ENCODE results near the gene LINC01488. TPM values are rescaled to one million over a fixed set of nuclear protein-coding genes. Genes with fewer than 3 reads are reported as not detected.

LINC01488 gene
- total and polyA plus RNA-seq, 2 experiments from 2014 or later = not detected

DNA sequence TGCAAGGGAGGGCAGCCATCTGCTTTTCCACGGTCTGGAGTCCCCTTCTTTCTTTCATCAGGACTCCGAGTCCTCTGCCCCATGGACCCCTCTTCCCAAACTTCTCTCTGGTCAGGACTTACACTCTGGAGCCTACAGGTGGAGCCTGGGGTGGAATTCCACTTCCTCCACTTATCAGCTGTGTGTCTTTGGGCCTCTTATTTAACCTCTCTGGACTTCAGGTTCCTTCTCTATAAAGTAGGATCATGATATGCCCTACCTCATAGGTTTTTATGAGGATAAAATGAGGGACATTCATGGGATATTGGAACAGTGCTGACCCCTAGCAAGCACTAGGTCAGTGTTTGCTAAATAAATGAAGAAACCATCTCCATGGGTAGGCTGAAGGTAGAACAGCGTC, 1.7 kb downstream of the LINC01488 start:
- no peaks in the 10 kb centered on the region for H3K4me1 ChIP-seq (ENCODE audit: insufficient read depth)
- H3K27me3 Mint-ChIP-seq (ENCODE audit: insufficient read depth, low read depth, poor library complexity) = peaks cover 8% of the 10 kb centered on the region
- TF ChIP-seq, protein P1, sequence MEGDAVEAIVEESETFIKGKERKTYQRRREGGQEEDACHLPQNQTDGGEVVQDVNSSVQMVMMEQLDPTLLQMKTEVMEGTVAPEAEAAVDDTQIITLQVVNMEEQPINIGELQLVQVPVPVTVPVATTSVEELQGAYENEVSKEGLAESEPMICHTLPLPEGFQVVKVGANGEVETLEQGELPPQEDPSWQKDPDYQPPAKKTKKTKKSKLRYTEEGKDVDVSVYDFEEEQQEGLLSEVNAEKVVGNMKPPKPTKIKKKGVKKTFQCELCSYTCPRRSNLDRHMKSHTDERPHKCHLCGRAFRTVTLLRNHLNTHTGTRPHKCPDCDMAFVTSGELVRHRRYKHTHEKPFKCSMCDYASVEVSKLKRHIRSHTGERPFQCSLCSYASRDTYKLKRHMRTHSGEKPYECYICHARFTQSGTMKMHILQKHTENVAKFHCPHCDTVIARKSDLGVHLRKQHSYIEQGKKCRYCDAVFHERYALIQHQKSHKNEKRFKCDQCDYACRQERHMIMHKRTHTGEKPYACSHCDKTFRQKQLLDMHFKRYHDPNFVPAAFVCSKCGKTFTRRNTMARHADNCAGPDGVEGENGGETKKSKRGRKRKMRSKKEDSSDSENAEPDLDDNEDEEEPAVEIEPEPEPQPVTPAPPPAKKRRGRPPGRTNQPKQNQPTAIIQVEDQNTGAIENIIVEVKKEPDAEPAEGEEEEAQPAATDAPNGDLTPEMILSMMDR (conservative IDR thresholded peaks at IDR 0.05; ENCODE audit: low read depth in 2 of 2) = no peak
- no peak overlapping the region for H3K4me3 ChIP-seq
- peaks cover 13% of the 10 kb centered on the region for H3K4me1 Mint-ChIP-seq
- H3K4me3 Mint-ChIP-seq = no peak overlapping the region
- H3K27ac Mint-ChIP-seq = no peak overlapping the region
- 0 out of 2 replicates have a peak overlapping the region, but pooled peaks have one; percentile 38 for H2AFZ ChIP-seq
- H3K27ac ChIP-seq (ENCODE audit: low read depth) = no peak overlapping the region
- no peaks in the 10 kb centered on the region for H3K9me2 ChIP-seq (ENCODE audit: insufficient read depth)
- H3K36me3 ChIP-seq (ENCODE audit: insufficient read depth) = no peaks in the 10 kb centered on the region
- H3K27me3 ChIP-seq (ENCODE audit: insufficient read depth) = no peaks in the 10 kb centered on the region
- DNase-seq (ENCODE audit: low spot score) (no peak), ATAC-seq (no peak)
- H3K36me3 Mint-ChIP-seq (ENCODE audit: low read depth) = no peaks in the 10 kb centered on the region
- no peak overlapping the region for H3K4me2 ChIP-seq
- H3K79me2 ChIP-seq (replicated peaks; ENCODE audit: insufficient read depth) = no peaks in the 10 kb centered on the region
- no peaks in the 10 kb centered on the region for H3F3A ChIP-seq (replicated peaks; ENCODE audit: low read depth)
- H4K20me1 ChIP-seq (replicated peaks; ENCODE audit: insufficient read depth) = no peaks in the 10 kb centered on the region
- H3K9me3 Mint-ChIP-seq = no peaks in the 10 kb centered on the region; the same call in 2 of the 3 replicates

DNA sequence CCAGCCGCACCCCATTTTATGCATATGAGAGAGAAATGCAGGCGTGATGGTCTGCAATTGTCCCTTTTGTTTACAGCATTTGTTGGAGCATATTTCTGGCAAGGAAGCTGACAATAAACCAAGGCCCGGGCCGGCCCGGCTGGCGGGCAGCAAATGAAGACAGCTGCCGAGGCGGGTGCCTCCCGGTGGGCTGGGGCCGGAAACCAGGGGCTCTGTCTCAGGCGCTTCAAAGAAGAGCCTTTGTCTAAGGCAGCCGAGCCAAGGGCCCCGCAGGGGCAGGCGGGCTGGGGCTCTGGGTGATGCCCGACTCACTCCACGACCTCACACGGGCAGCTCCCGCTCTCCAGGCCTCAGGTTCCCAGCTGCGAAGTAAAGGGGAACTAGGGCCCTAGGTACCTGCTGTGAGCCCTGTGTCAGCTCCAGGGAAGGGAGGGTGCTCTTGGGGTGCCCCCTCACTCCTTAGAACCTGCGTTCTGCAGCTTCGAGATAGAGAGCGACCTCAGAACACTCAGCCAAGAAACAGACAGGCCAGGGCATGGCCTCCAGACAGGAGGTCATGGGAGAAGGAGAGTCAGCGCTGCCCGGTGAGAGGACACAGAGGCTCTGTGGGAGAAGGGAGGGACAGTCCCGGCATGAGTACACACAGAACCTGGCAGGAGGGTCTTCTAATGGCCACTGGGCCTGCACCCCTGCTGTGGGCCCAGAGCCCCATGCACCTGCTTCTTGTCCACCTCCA, 2.4 kb downstream of the LINC01488 start:
- H3K4me3 ChIP-seq = no peak overlapping the region
- Mint-ChIP-seq H3K27me3 (ENCODE audit: insufficient read depth, low read depth, poor library complexity) (peaks cover 8% of the 10 kb centered on the region), H3K9me3 (no peaks in the 10 kb centered on the region; the same call in 2 of the 3 replicates), H3K36me3 (ENCODE audit: low read depth) (no peaks in the 10 kb centered on the region), H3K27ac (no peak overlapping the region), H3K4me1 (peaks cover 13% of the 10 kb centered on the region), H3K4me3 (no peak overlapping the region)
- no peaks in the 10 kb centered on the region for H3K36me3 ChIP-seq (ENCODE audit: insufficient read depth)
- H3F3A ChIP-seq (replicated peaks; ENCODE audit: low read depth) = no peaks in the 10 kb centered on the region
- no peaks in the 10 kb centered on the region for H3K27me3 ChIP-seq (ENCODE audit: insufficient read depth)
- H3K9me2 ChIP-seq (ENCODE audit: insufficient read depth) = no peaks in the 10 kb centered on the region
- H3K79me2 ChIP-seq (replicated peaks; ENCODE audit: insufficient read depth) = no peaks in the 10 kb centered on the region
- H3K4me2 ChIP-seq = no peak overlapping the region
- H2AFZ ChIP-seq = 0 out of 2 replicates have a peak overlapping the region, but pooled peaks have one; percentile 38
- H3K4me1 ChIP-seq (ENCODE audit: insufficient read depth) = no peaks in the 10 kb centered on the region
- ATAC-seq (peak; percentile 50), DNase-seq (ENCODE audit: low spot score) (peak; percentile 38)
- TF ChIP-seq NANOG (IDR thresholded peaks at IDR 0.05; ENCODE audit: borderline replicate concordance) (no peak), EZH2phosphoT487 (IDR thresholded peaks at IDR 0.05; ENCODE audit: unreplicated experiment) (no peak), STAT1 (IDR thresholded peaks at IDR 0.05; ENCODE audit: unreplicated experiment) (no peak), ZNF114 (CRISPR knock-in tag; IDR thresholded peaks at IDR 0.05) (no peak), JUNB (IDR thresholded peaks at IDR 0.05; ENCODE audit: unreplicated experiment) (no peak), POLR2AphosphoS5 (IDR thresholded peaks at IDR 0.05; ENCODE audit: low read depth) (no peak), EZH2 (IDR thresholded peaks at IDR 0.05; ENCODE audit: low read depth, unreplicated experiment) (no peak)
- TF ChIP-seq, protein P1 (conservative IDR thresholded peaks at IDR 0.05; ENCODE audit: low read depth in 2 of 2) = no peak
- TF ChIP-seq, protein P2, sequence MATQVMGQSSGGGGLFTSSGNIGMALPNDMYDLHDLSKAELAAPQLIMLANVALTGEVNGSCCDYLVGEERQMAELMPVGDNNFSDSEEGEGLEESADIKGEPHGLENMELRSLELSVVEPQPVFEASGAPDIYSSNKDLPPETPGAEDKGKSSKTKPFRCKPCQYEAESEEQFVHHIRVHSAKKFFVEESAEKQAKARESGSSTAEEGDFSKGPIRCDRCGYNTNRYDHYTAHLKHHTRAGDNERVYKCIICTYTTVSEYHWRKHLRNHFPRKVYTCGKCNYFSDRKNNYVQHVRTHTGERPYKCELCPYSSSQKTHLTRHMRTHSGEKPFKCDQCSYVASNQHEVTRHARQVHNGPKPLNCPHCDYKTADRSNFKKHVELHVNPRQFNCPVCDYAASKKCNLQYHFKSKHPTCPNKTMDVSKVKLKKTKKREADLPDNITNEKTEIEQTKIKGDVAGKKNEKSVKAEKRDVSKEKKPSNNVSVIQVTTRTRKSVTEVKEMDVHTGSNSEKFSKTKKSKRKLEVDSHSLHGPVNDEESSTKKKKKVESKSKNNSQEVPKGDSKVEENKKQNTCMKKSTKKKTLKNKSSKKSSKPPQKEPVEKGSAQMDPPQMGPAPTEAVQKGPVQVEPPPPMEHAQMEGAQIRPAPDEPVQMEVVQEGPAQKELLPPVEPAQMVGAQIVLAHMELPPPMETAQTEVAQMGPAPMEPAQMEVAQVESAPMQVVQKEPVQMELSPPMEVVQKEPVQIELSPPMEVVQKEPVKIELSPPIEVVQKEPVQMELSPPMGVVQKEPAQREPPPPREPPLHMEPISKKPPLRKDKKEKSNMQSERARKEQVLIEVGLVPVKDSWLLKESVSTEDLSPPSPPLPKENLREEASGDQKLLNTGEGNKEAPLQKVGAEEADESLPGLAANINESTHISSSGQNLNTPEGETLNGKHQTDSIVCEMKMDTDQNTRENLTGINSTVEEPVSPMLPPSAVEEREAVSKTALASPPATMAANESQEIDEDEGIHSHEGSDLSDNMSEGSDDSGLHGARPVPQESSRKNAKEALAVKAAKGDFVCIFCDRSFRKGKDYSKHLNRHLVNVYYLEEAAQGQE (IDR thresholded peaks at IDR 0.05; ENCODE audit: unreplicated experiment) = no peak
- no peaks in the 10 kb centered on the region for H4K20me1 ChIP-seq (replicated peaks; ENCODE audit: insufficient read depth)
- no peak overlapping the region for H3K27ac ChIP-seq (ENCODE audit: low read depth)
